ENCODE measurements around the gene RAD9A.
A peak's percentile ranks its signal among the peaks of the same experiment; 100 is the strongest.

The RAD9A gene

DNA sequence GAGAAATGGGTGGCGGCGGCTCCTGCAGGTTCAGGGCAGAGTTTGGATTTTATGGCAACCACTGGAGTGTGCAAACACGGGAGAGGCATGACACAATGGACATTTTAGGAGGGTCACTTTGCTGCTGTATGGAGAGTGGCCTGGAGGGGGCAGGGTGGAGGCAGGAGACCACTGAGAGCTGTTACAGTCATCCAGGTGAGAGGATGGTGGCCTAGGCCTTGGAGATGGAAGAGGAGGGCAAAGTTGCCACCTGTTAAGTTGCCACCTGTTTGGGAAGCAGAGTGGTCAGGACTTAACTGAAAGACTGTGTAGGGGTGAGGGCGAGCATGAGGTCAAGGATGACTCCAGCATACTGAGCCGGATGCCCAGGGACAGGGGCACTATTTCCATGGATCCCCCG lies 2.3 kb upstream of the RAD9A start:
- TF ChIP-seq CTCF (IDR thresholded peaks at IDR 0.05; ENCODE audit: control insufficient read depth, insufficient read depth, low read depth, low read length, missing control alignments): peak; percentile 66
- DNase-seq (ENCODE audit: low read depth): no peak
- H3K4me3 ChIP-seq (ENCODE audit: control insufficient read depth, low read depth, low read length): no peak overlapping the region

GRCh38 chr11:67390947-67391303 lies 861 bp upstream of the RAD9A start:
- DNase-seq (ENCODE audit: low read depth): no peak
- TF ChIP-seq CTCF (IDR thresholded peaks at IDR 0.05; ENCODE audit: control insufficient read depth, insufficient read depth, low read depth, low read length, missing control alignments): no peak
- H3K4me3 ChIP-seq (ENCODE audit: control insufficient read depth, low read depth, low read length): peak overlapping the region; percentile 94

GRCh38 chr11:67392183-67392715 lies 463 bp downstream of the RAD9A start:
- DNase-seq (ENCODE audit: low read depth): no peak
- H3K4me3 ChIP-seq (ENCODE audit: control insufficient read depth, low read depth, low read length): peak overlapping the region; percentile 94
- no peak for TF ChIP-seq CTCF (IDR thresholded peaks at IDR 0.05; ENCODE audit: control insufficient read depth, insufficient read depth, low read depth, low read length, missing control alignments)

DNA sequence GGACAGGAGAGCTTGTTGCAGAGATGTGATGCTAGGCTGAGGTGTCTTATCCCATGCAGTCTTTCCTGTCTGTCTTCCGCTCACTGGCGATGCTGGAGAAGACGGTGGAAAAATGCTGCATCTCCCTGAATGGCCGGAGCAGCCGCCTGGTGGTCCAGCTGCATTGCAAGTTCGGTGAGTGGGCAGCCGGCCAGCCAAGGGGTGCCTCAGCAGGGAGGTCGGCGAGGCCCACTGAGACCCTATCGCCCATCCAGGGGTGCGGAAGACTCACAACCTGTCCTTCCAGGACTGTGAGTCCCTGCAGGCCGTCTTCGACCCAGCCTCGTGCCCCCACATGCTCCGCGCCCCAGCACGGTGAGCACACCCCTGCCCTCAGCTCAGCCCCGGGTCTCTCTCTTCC lies 1.7 kb downstream of the RAD9A start:
- TF ChIP-seq CTCF (IDR thresholded peaks at IDR 0.05; ENCODE audit: control insufficient read depth, insufficient read depth, low read depth, low read length, missing control alignments): no peak
- H3K4me3 ChIP-seq (ENCODE audit: control insufficient read depth, low read depth, low read length): no peak overlapping the region
- DNase-seq (ENCODE audit: low read depth): no peak

GRCh38 chr11:67393990-67394389 lies 2.2 kb downstream of the RAD9A start:
- no peak overlapping the region for H3K4me3 ChIP-seq (ENCODE audit: control insufficient read depth, low read depth, low read length)

DNA sequence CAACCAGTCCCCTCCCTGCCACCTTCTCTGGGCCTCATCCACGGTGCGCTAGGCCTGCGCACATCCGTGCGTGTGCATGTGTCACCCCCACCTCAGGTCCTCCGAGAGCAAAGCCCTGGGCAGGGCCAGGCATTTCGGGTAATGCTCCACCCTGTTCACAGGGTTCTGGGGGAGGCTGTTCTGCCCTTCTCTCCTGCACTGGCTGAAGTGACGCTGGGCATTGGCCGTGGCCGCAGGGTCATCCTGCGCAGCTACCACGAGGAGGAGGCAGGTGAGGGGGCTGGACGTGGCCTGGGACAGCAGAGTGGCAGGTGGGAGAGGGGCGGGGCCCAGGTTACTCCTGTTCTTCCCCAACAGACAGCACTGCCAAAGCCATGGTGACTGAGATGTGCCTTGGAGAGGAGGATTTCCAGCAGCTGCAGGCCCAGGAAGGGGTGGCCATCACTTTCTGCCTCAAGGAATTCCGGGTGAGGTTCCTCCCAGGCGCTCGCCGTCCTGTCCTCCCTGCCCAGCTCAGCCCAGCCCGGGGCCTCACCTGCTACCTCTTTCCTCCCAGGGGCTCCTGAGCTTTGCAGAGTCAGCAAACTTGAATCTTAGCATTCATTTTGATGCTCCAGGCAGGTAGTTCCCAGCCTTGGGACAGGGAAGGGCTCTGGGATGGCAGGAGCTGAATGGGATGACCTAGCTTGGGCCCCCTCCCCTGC lies 3.9 kb downstream of the RAD9A start:
- no peak for TF ChIP-seq CTCF (IDR thresholded peaks at IDR 0.05; ENCODE audit: control insufficient read depth, insufficient read depth, low read depth, low read length, missing control alignments)
- DNase-seq (ENCODE audit: low read depth): no peak
- no peak overlapping the region for H3K4me3 ChIP-seq (ENCODE audit: control insufficient read depth, low read depth, low read length)

More at GRCh38 chr11:67393990-67394389, 2.2 kb downstream of the RAD9A start:
- no peak for DNase-seq (ENCODE audit: low read depth)
- no peak for TF ChIP-seq CTCF (IDR thresholded peaks at IDR 0.05; ENCODE audit: control insufficient read depth, insufficient read depth, low read depth, low read length, missing control alignments)
